ENCODE data around the gene SRPX2. TPM values are rescaled to one million over a fixed set of nuclear protein-coding genes. Genes with fewer than 3 reads are reported as not detected.

The SRPX2 gene
- total RNA-seq, 2 donors from 2014 or later: not detected

GRCh38 chrX:100647095-100647494 is 3.1 kb downstream of the SRPX2 start:
- Mint-ChIP-seq H3K27ac (no peak overlapping the region), H3K36me3 (no peaks in the 10 kb centered on the region), H3K9me3 (no peaks in the 10 kb centered on the region)
- no peak for ATAC-seq
- DNase-seq (ENCODE audit: low spot score in 2 of 2): no peak

GRCh38 chrX:100647739-100648138 is 3.7 kb downstream of the SRPX2 start:
- ATAC-seq (no peak), DNase-seq (ENCODE audit: low spot score in 2 of 2) (no peak)
- Mint-ChIP-seq H3K27ac (no peak overlapping the region), H3K36me3 (no peaks in the 10 kb centered on the region), H3K9me3 (no peaks in the 10 kb centered on the region)

- Mint-ChIP-seq H3K36me3 (no peaks in the 10 kb centered on the region), H3K9me3 (no peaks in the 10 kb centered on the region), H3K27ac (no peak overlapping the region)
- DNase-seq (ENCODE audit: low spot score in 2 of 2): no peak
- no peak for ATAC-seq
These were observed 4.7 kb downstream of the SRPX2 start for GRCh38 chrX:100648458-100649417.

- ATAC-seq: no peak
- H3K36me3 Mint-ChIP-seq: no peaks in the 10 kb centered on the region
- H3K27ac Mint-ChIP-seq: no peak overlapping the region
- DNase-seq (ENCODE audit: low spot score in 2 of 2): no peak
- H3K9me3 Mint-ChIP-seq: no peaks in the 10 kb centered on the region
These were observed 5.8 kb downstream of the SRPX2 start for GRCh38 chrX:100649550-100650356.

- ATAC-seq: no peak
- DNase-seq (ENCODE audit: low spot score in 2 of 2): no peak
- H3K27ac Mint-ChIP-seq: no peak overlapping the region
- H3K9me3 Mint-ChIP-seq: no peaks in the 10 kb centered on the region
- no peaks in the 10 kb centered on the region for H3K36me3 Mint-ChIP-seq
These were observed 6.8 kb downstream of the SRPX2 start for GRCh38 chrX:100650841-100651240.

- Mint-ChIP-seq H3K9me3 (no peaks in the 10 kb centered on the region), H3K27ac (no peak overlapping the region), H3K36me3 (no peaks in the 10 kb centered on the region)
- ATAC-seq (no peak), DNase-seq (ENCODE audit: low spot score in 2 of 2) (no peak)
These were observed 8.3 kb downstream of the SRPX2 start for GRCh38 chrX:100652266-100652665.

- Mint-ChIP-seq H3K36me3 (no peaks in the 10 kb centered on the region), H3K27ac (no peak overlapping the region), H3K9me3 (no peaks in the 10 kb centered on the region)
- ATAC-seq (no peak), DNase-seq (ENCODE audit: low spot score in 2 of 2) (no peak)
These were observed 10.3 kb downstream of the SRPX2 start for GRCh38 chrX:100654261-100654660.

- no peak for ATAC-seq
- no peak overlapping the region for H3K27ac Mint-ChIP-seq
- H3K9me3 Mint-ChIP-seq: no peaks in the 10 kb centered on the region
- H3K36me3 Mint-ChIP-seq: no peaks in the 10 kb centered on the region
- no peak for DNase-seq (ENCODE audit: low spot score in 2 of 2)
These were observed 15.0 kb downstream of the SRPX2 start for GRCh38 chrX:100658941-100659381.

GRCh38 chrX:100659431-100660137 is 15.6 kb downstream of the SRPX2 start:
- Mint-ChIP-seq H3K9me3 (no peaks in the 10 kb centered on the region), H3K27ac (no peak overlapping the region), H3K36me3 (no peaks in the 10 kb centered on the region)
- ATAC-seq: no peak
- DNase-seq (ENCODE audit: low spot score in 2 of 2): no peak

GRCh38 chrX:100662170-100662569 is 18.2 kb downstream of the SRPX2 start:
- Mint-ChIP-seq H3K9me3 (no peaks in the 10 kb centered on the region), H3K36me3 (no peaks in the 10 kb centered on the region), H3K27ac (no peak overlapping the region)
- DNase-seq (ENCODE audit: low spot score in 2 of 2) (no peak), ATAC-seq (no peak)

- no peak overlapping the region for H3K27ac Mint-ChIP-seq
- no peaks in the 10 kb centered on the region for H3K9me3 Mint-ChIP-seq
- ATAC-seq (no peak), DNase-seq (ENCODE audit: low spot score in 2 of 2) (no peak)
- no peaks in the 10 kb centered on the region for H3K36me3 Mint-ChIP-seq
These were observed 18.8 kb downstream of the SRPX2 start for GRCh38 chrX:100662796-100663195.

GRCh38 chrX:100663642-100664041 is 19.6 kb downstream of the SRPX2 start:
- no peaks in the 10 kb centered on the region for H3K36me3 Mint-ChIP-seq
- H3K9me3 Mint-ChIP-seq: no peaks in the 10 kb centered on the region

GRCh38 chrX:100672966-100673365 is 29.0 kb downstream of the SRPX2 start:
- no peak for ATAC-seq
- no peaks in the 10 kb centered on the region for H3K36me3 Mint-ChIP-seq
- H3K27ac Mint-ChIP-seq: no peak overlapping the region
- no peaks in the 10 kb centered on the region for H3K9me3 Mint-ChIP-seq
- DNase-seq (ENCODE audit: low spot score in 2 of 2): no peak

More at GRCh38 chrX:100663642-100664041, 19.6 kb downstream of the SRPX2 start:
- DNase-seq (ENCODE audit: low spot score in 2 of 2) (no peak), ATAC-seq (no peak)
- no peak overlapping the region for H3K27ac Mint-ChIP-seq

- no peak for ATAC-seq
- no peaks in the 10 kb centered on the region for H3K9me3 Mint-ChIP-seq
These were observed 29.5 kb downstream of the SRPX2 start for GRCh38 chrX:100673397-100673953.

GRCh38 chrX:100674705-100675104 is 30.7 kb downstream of the SRPX2 start:
- no peaks in the 10 kb centered on the region for H3K9me3 Mint-ChIP-seq
- ATAC-seq (no peak), DNase-seq (ENCODE audit: low spot score in 2 of 2) (no peak)
- no peak overlapping the region for H3K27ac Mint-ChIP-seq
- H3K36me3 Mint-ChIP-seq: no peaks in the 10 kb centered on the region

More at GRCh38 chrX:100673397-100673953, 29.5 kb downstream of the SRPX2 start:
- no peak for DNase-seq (ENCODE audit: low spot score in 2 of 2)
- H3K27ac Mint-ChIP-seq: no peak overlapping the region
- no peaks in the 10 kb centered on the region for H3K36me3 Mint-ChIP-seq

GRCh38 chrX:100677611-100678181 is 33.7 kb downstream of the SRPX2 start:
- ATAC-seq (no peak), DNase-seq (ENCODE audit: low spot score in 2 of 2) (no peak)
- H3K27ac Mint-ChIP-seq: no peak overlapping the region
- H3K9me3 Mint-ChIP-seq: no peaks in the 10 kb centered on the region
- H3K36me3 Mint-ChIP-seq: no peaks in the 10 kb centered on the region

All from activated naive CD4-positive, alpha-beta T cell treated with anti-CD3 and anti-CD28 coated beads, Interleukin-2, amount 50 U/mL, for 72 hours (primary cell).